GM19452 (cell line): ENCODE results near the gene NCOA7.
"Not testable (repeated sequence)": the region's sequence is repeated elsewhere in the genome, so short reads cannot be mapped to it uniquely, and the experiment has no call there.

Experiments
- ATAC-seq: cut with Tn5 transposase; IDR thresholded peaks from one replicate; pipeline ENCODE4 v1.9.1; 2021; ENCODE audit not compliant: unreplicated experiment

The NCOA7 gene

GRCh38 chr6:125913145-125913544 is 122.4 kb downstream of the NCOA7 start:
- ATAC-seq = no peak

- ATAC-seq = no peak
Observed at GRCh38 chr6:125913864-125914351, 123.1 kb downstream of the NCOA7 start.

- no peak for ATAC-seq
Observed at GRCh38 chr6:125918230-125918629, 127.5 kb downstream of the NCOA7 start.

- ATAC-seq = peak; percentile 98
Observed at GRCh38 chr6:125918681-125919566, 128.2 kb downstream of the NCOA7 start.

GRCh38 chr6:125919618-125920017 is 128.9 kb downstream of the NCOA7 start:
- no peak for ATAC-seq

GRCh38 chr6:125922322-125922860 is 131.6 kb downstream of the NCOA7 start:
- no peak for ATAC-seq

- no peak for ATAC-seq
Observed at GRCh38 chr6:125923366-125923877, 132.7 kb downstream of the NCOA7 start.

- ATAC-seq = no peak
Observed at GRCh38 chr6:125924169-125924568, 133.4 kb downstream of the NCOA7 start.

GRCh38 chr6:125924697-125925358 is 134.1 kb downstream of the NCOA7 start:
- no peak for ATAC-seq

- ATAC-seq = no peak
Observed at GRCh38 chr6:125926711-125927110, 136.0 kb downstream of the NCOA7 start.

GRCh38 chr6:125927761-125928160 is 137.0 kb downstream of the NCOA7 start:
- no peak for ATAC-seq

GRCh38 chr6:125930765-125931418 is 140.1 kb downstream of the NCOA7 start:
- ATAC-seq = no peak

GRCh38 chr6:125931733-125932450 is 141.1 kb downstream of the NCOA7 start:
- peak; percentile 74 for ATAC-seq

GRCh38 chr6:125932451-125932795 is 141.7 kb downstream of the NCOA7 start:
- ATAC-seq = no peak

GRCh38 chr6:125935520-125935919 is 144.8 kb downstream of the NCOA7 start:
- not testable (repeated sequence) for ATAC-seq

GRCh38 chr6:125939026-125939425 is 148.3 kb downstream of the NCOA7 start:
- ATAC-seq = no peak

- no peak for ATAC-seq
Observed at GRCh38 chr6:125939791-125940190, 149.0 kb downstream of the NCOA7 start.

- no peak for ATAC-seq
Observed at GRCh38 chr6:125940247-125941041, 149.7 kb downstream of the NCOA7 start.

GRCh38 chr6:125942672-125943527 is 152.1 kb downstream of the NCOA7 start:
- no peak for ATAC-seq
